Aortic smooth muscle cell (primary cell): Measurements from ENCODE around the gene TMEM182. TPM values are rescaled to one million over a fixed set of nuclear protein-coding genes. Genes with fewer than 3 reads are reported as not detected.

Experiments
- total RNA-seq: library from RNA; depleted of rRNA; stranded (reverse); fragments of >200 nt; gene quantifications from 2 replicates; pipeline ENCODE4 v1.2.3, GENCODE V29; 2014

Gene TMEM182, protein sequence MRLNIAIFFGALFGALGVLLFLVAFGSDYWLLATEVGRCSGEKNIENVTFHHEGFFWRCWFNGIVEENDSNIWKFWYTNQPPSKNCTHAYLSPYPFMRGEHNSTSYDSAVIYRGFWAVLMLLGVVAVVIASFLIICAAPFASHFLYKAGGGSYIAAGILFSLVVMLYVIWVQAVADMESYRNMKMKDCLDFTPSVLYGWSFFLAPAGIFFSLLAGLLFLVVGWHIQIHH
- total RNA-seq, result 0.68 and 1.2 TPM in 2 replicates

DNA sequence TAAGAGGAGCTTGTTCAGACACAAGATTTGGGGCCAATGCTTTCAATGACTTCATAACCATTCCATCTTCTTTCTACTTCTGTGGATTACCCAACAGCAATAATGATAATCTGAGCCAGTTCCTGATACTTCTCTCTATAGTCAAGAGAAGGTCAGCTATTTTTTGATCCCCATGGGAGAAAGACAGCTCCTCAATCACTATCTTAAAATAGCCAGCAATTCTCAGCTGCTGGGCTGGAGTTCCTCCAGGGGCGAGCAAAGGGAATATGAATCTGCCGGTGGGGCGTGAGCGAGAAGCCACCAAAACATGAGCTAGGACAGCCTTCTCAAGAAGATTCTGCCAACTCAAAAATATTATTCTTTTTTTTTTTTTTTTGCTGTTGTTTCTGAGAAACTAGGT, at the start of gene TMEM182:
Gene TMEM182 (plus strand): TSS at position 269 of the 400 bp plus-strand sequence. CDS start 187 bp downstream, outside the sequence.

Other genes with a start within 250 kb of the TMEM182 start
- not detected in 2 replicates for gene SLC9A2, start 142.5 kb upstream of the TMEM182 start, total RNA-seq